Stomach (tissue), 9 donors: ENCODE data around the gene SLC39A1. TPM values are rescaled to one million over a fixed set of nuclear protein-coding genes. Genes with fewer than 3 reads are reported as not detected.

Source experiments
- DNase-seq, 2 donors: peaks; one replicate each; pipeline versions ENCODE4 v3.0.0 to v3.0.0-alpha.2; 2013 to 2019
- H3K27ac ChIP-seq, 5 donors: fragments of 200-600 bp in 4 of 5; sonication (generic) in 4 of 5; one replicate each; pipeline ENCODE4 v1.5.1; 2013 to 2019; ENCODE audit warnings: mild to moderate bottlenecking in 1 of 5, moderate library complexity in 1 of 5
- H3K27me3 ChIP-seq, 3 donors: fragments of 200-600 bp; sonication (generic); one replicate each; pipeline ENCODE4 v1.5.1; 2017 to 2019; ENCODE audit warnings: mixed run types in 1 of 3
- H3K36me3 ChIP-seq, 4 donors: fragments of 200-600 bp; sonication (generic); 1 replicate in 3 of 4; 2 replicates in 1 of 4; pipeline ENCODE4 v1.5.1; 2016 to 2019
- H3K4me1 ChIP-seq, 4 donors: fragments of 200-600 bp; sonication (generic); one replicate each; pipeline ENCODE4 v1.5.1; 2016 to 2019
- H3K4me3 ChIP-seq, 4 donors: fragments of 200-600 bp; sonication (generic) in 3 of 4; one replicate each; pipeline ENCODE4 v1.5.1; 2016 to 2019; ENCODE audit warnings: mild to moderate bottlenecking in 1 of 4
- H3K9me3 ChIP-seq, 4 donors: fragments of 200-600 bp; sonication (generic); one replicate each; pipeline ENCODE4 v1.5.1; 2016 to 2019
- CTCF ChIP-seq, 7 experiments: fragments of 450-650 bp in 4 of 7; fragments of 200-600 bp in 3 of 7; sonication (generic) in 3 of 7; IDR thresholded peaks; one replicate each; pipeline ENCODE4 v1.5.1; 2016 to 2019; ENCODE audit warnings: antibody characterized with exemption in 7 of 7, control low read depth in 2 of 7, mild to moderate bottlenecking in 1 of 7
- EP300 ChIP-seq: sonication (generic); formaldehyde crosslinking; IDR thresholded peaks from one replicate; pipeline ENCODE4 v1.6.1; 2017; ENCODE audit warnings: antibody characterized with exemption
- POLR2A ChIP-seq, 4 donors: fragments of 450-650 bp; IDR thresholded peaks; one replicate each; pipeline ENCODE4 v1.6.1; 2016; ENCODE audit warnings: antibody characterized with exemption in 4 of 4, control low read depth in 2 of 4, mild to moderate bottlenecking in 1 of 4, moderate library complexity in 1 of 4
- POLR2AphosphoS5 ChIP-seq, 3 donors: sonication (generic); formaldehyde crosslinking; IDR thresholded peaks; one replicate each; pipeline ENCODE4 v1.6.1; 2016; ENCODE audit warnings: antibody characterized with exemption in 3 of 3
- WGBS, 5 donors: extraction: QIAGEN DNeasy Blood & Tissue Kit in 3 of 5; methylation state at CpG; one replicate each; pipeline versions ENCODE4 v1.1.5 to v1.1.7; 2013 to 2018; 5-methylcytosine and 5-hydroxymethylcytosine counted together
- intact Hi-C: fragments of 100-400 bp; cut with DNase I; formaldehyde crosslinking; loops from one replicate; pipeline ENCODE4 v1.15.1; 2023; ENCODE audit warnings: low total_unique reads
- polyA plus RNA-seq, 3 donors: library from polyadenylated mRNA; stranded (reverse); fragments of 200-250 nt; gene quantifications; one replicate each; pipeline ENCODE4 v1.2.3, GENCODE V29; 2013
- total RNA-seq, 5 donors: library from RNA; depleted of rRNA; stranded (reverse); fragments of >200 nt; gene quantifications; one replicate each; pipeline versions ENCODE4 v1.1.0 to v1.2.3, GENCODE V29; 2014 to 2016
- donor health status: healthy with polysubstance abuse.
- donor health status: Bipolar disorder and iron deficiency.
- donor health status: healthy.

SLC39A1 gene
- total and polyA plus RNA-seq, 8 donors: 6.4 to 80.6 (median 34.9) TPM

GRCh38 chr1:153977250-153978240 lies 14.2 kb upstream of the SLC39A1 start, which contains the start of gene JTB:
Gene JTB (minus strand): TSS chr1:153977674. CDS start chr1:153977252, 422 bp downstream.
- TF ChIP-seq POLR2AphosphoS5 (IDR thresholded peaks at IDR 0.05) (peak; percentile 81 to 97 (median 93)), EP300 (no peak), CTCF (IDR thresholded peaks at IDR 0.05) (peak in 1 of 7 experiments; percentile 7), POLR2A (IDR thresholded peaks at IDR 0.05) (peak in 2 of 4 donors; percentile 12 to 69)
- intact Hi-C loops: no loop called here
- DNase-seq: peak; percentile 91 to 96
- H3K4me1 ChIP-seq: peaks cover 15 to 43% (median 35%) of the 10 kb centered on the region in 4 donors
- 0 to 1% (median 0%) methylated on average over 27 to 75 of the region's 75 CpGs for WGBS, 5 donors
- no peaks in the 10 kb centered on the region for H3K9me3 ChIP-seq
- H3K36me3 ChIP-seq: peaks cover 32 to 65% (median 61%) of the 10 kb centered on the region in 4 donors
- no peaks in the 10 kb centered on the region for H3K27me3 ChIP-seq
- H3K27ac ChIP-seq: peak within 1 kb of the TSS; percentile 87 to 97 (median 94)
- peak within 1 kb of the TSS; percentile 81 to 99 (median 94) for H3K4me3 ChIP-seq

GRCh38 chr1:153976819-153977249 lies 13.5 kb upstream of the SLC39A1 start:
- intact Hi-C loops: no loop called here
- 0 to 1% (median 1%) methylated on average over 16 of the region's 16 CpGs for WGBS, 5 donors
- H3K36me3 ChIP-seq: peaks cover 26 to 62% (median 56%) of the 10 kb centered on the region in 4 donors

GRCh38 chr1:153973525-153973924 lies 10.2 kb upstream of the SLC39A1 start:
- intact Hi-C loops: no loop called here
- H3K27ac ChIP-seq: no peak overlapping the region
- no peak overlapping the region for H3K4me3 ChIP-seq
- H3K27me3 ChIP-seq: no peaks in the 10 kb centered on the region
- no peak for DNase-seq
- H3K4me1 ChIP-seq: peaks cover 15 to 45% (median 37%) of the 10 kb centered on the region in 4 donors
- 63 to 79% (median 70%) methylated on average over 7 of the region's 7 CpGs for WGBS, 5 donors
- TF ChIP-seq POLR2A (IDR thresholded peaks at IDR 0.05): no peak
- TF ChIP-seq POLR2AphosphoS5 (IDR thresholded peaks at IDR 0.05): no peak
- no peak for TF ChIP-seq CTCF (IDR thresholded peaks at IDR 0.05)
- no peak for TF ChIP-seq EP300
- H3K9me3 ChIP-seq: no peaks in the 10 kb centered on the region
- peaks cover 26 to 38% (median 37%) of the 10 kb centered on the region in 4 donors for H3K36me3 ChIP-seq

More at GRCh38 chr1:153976819-153977249, 13.5 kb upstream of the SLC39A1 start:
- H3K27me3 ChIP-seq: no peaks in the 10 kb centered on the region
- peaks cover 15 to 43% (median 35%) of the 10 kb centered on the region in 4 donors for H3K4me1 ChIP-seq
- no peaks in the 10 kb centered on the region for H3K9me3 ChIP-seq
- H3K4me3 ChIP-seq: peak overlapping the region; percentile 81 to 99 (median 94)
- DNase-seq: no peak
- peak overlapping the region; percentile 87 to 97 (median 94) for H3K27ac ChIP-seq
- TF ChIP-seq CTCF (IDR thresholded peaks at IDR 0.05): no peak
- TF ChIP-seq POLR2AphosphoS5 (IDR thresholded peaks at IDR 0.05): no peak

- Histone ChIP-seq H3K4me3 (no peak overlapping the region), H3K4me1 (peaks cover 15 to 45% (median 37%) of the 10 kb centered on the region in 4 donors), H3K27ac (no peak overlapping the region), H3K9me3 (no peaks in the 10 kb centered on the region), H3K36me3 (peaks cover 26 to 38% (median 37%) of the 10 kb centered on the region in 4 donors), H3K27me3 (no peaks in the 10 kb centered on the region)
- WGBS, 5 donors: 77 to 96% (median 85%) methylated on average over 3 of the region's 3 CpGs
- no peak for DNase-seq
- TF ChIP-seq EP300: no peak
- no peak for TF ChIP-seq CTCF (IDR thresholded peaks at IDR 0.05)
- TF ChIP-seq POLR2A (IDR thresholded peaks at IDR 0.05): no peak
- peak in 1 of 3 donors; percentile 5 for TF ChIP-seq POLR2AphosphoS5 (IDR thresholded peaks at IDR 0.05)
- intact Hi-C loops: no loop called here
These were observed 9.7 kb upstream of the SLC39A1 start for GRCh38 chr1:153973071-153973470.
